Measurements from ENCODE around the gene KCNC3.

The KCNC3 gene

DNA sequence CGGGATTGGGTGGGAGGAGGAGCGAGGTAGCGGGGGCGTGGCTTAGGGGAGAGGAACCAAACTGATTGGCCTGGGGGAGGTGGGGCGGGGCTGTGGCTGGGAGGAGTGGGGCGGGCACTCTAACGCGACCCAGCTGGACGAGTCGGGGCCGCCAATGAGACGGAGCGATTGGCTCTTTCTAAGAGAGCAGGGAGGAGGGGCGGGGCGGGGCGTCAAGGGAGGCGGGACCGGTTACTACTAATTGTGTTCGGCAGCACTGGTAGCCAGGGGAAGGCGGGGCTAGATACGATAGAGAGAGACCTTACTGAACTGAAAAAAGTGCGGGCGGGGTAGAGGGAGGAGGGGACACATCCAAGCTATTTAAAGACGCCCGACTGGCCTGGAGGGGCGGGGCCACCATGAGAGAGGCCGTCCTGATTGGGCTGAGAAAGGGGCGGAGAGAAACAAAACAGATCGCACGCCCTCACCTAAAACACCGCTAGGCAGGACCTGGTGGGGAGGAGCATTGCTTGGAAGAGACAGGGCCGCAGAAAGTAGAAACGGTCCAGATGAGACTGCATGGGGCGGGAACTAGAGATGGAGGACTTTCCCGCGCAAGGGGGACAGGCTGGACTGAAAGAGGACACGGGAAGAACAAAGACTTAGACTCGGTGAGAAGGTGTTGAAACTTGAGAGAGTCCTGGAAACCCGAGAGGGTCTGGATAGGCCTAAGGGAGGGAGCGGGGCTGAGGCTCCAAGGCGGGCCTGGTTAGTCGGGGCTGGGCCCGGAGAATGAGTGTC lies at the start of gene KCNC3:
Gene KCNC3 (minus strand): TSS at position 232 of the 780 bp plus-strand sequence. CDS start 295 bp downstream, outside the sequence.
- peak; percentile 100 for DNase-seq (ENCODE audit: low spot score)

DNA sequence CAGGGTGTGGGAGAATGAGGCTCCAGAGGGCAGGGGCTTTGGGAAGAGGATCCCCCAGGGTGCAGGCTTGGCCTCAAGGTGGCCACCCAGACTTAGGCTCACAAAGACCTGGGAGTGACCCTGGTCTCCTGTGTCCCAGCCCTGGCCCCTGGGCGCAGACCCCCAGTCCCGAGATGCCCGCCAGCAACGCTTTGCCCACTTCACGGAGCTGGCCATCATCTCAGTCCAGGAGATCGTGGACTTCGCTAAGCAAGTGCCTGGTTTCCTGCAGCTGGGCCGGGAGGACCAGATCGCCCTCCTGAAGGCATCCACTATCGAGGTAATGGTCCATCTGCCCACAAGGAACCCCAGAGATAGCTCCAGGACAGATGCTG lies 49.7 kb upstream of the KCNC3 start:
- DNase-seq (ENCODE audit: low spot score): no peak

DNA sequence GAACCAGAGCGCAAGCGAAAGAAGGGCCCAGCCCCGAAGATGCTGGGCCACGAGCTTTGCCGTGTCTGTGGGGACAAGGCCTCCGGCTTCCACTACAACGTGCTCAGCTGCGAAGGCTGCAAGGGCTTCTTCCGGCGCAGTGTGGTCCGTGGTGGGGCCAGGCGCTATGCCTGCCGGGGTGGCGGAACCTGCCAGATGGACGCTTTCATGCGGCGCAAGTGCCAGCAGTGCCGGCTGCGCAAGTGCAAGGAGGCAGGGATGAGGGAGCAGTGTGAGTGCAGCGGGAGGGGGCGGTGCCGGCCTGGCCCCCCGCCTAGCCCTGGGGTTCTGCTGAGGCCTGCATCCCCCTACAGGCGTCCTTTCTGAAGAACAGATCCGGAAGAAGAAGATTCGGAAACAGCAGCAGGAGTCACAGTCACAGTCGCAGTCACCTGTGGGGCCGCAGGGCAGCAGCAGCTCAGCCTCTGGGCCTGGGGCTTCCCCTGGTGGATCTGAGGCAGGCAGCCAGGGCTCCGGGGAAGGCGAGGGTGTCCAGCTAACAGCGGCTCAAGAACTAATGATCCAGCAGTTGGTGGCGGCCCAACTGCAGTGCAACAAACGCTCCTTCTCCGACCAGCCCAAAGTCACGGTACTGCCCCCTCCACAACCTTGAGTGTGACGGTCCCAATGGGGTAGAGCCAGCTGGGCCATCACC lies 49.1 kb upstream of the KCNC3 start:
- no peak for DNase-seq (ENCODE audit: low spot score)

- no peak for DNase-seq (ENCODE audit: low spot score)
Observed at GRCh38 chr19:50377517-50377916, 48.3 kb upstream of the KCNC3 start.

DNA sequence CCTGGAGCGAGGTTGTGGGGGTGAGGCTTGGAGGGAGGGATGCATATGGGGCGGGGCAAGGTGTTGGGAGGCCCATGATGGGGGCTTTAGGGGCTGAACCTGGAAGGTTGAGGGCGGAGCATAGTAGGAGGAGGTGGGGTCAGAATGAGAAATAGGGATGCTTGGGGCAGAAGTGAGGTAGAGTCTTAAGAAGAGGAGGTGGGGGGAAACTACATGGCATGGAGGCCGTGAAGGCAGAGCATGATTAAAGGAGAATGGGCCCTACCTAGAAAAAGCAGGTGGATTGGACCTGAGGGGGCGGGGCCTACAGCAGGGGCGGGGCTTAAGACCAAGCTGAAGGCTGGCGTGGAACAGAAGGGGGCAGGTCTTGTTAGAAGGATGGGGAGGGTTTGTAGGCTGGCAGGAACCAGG lies 47.9 kb upstream of the KCNC3 start:
- DNase-seq (ENCODE audit: low spot score): peak; percentile 25

GRCh38 chr19:50376166-50377050 lies 47.2 kb upstream of the KCNC3 start, which contains the start of gene NR1H2:
Gene NR1H2 (plus strand): TSS chr19:50376457. CDS start chr19:50377606, 1,149 bp downstream.
- DNase-seq (ENCODE audit: low spot score): peak; percentile 98

DNA sequence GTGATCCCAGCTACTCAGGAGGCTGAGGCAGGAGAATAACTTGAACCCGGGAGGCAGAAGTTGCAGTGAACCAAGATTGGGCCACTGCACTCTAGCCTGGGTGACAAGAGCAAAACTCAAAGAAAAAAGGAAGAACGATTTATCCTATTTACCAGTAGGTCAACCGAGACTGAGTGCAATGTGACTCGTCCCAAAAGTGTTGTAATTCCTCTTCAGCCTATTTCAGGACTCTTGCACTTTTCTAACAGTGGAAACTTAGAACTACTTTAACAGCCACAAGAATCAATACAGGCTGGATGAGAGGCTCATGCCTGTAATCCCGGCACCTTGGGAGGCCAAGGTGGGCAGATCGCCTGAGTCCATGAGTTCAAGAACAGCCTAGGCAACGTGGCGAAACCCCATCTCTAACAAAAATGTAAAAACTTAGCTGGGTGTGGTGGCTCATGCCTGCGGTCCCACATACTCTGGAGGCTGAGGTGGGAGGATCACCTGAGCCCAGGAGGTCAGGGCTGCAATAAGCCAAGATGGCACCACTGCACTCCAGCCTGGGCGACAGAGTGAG lies 42.8 kb upstream of the KCNC3 start:
- no peak for DNase-seq (ENCODE audit: low spot score)

DNA sequence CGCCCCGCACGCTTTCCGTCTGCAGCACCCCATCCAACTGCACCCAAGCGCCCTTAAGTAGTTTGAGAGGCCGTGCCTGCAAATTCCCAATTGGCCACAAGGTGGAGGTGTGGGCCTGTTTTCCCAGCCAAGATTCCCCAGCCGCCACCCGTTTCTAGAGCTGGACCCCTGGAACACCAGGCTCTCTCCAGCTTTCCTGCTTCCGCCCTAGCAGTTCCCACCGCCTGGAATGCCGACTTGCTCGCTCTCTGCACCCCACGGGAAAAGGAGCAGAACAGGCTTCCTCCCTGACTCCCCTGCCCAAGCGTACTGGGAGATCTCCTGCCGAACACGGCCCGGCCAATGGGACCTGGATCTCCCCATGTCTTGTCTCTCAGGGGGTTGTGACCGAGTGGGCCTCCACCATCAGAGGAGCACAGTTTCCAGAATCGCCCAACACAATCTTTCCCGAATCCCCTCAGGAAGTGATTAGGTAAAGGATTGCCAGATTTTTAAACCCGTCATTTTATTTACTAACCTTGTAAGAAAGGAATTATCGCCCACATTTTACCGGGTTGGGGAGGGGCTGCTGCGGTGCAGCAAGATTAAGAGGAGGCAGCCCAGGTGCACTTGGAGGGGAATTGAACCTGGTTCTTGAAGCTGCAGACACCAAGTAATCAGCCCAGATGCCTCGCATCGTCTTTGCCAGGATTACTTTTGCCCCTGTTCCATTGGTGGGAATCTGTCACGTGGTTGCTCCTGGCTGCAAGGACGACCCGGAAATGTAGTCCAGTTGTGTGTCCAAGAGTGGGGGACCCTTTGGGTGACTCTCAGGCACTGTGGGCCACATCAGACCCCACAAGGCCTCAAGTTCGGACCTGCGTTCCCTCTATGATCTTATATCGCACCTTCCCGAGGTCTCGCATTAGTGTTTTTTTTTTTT lies 39.7 kb upstream of the KCNC3 start:
- peak; percentile 89 for DNase-seq (ENCODE audit: low spot score)

DNA sequence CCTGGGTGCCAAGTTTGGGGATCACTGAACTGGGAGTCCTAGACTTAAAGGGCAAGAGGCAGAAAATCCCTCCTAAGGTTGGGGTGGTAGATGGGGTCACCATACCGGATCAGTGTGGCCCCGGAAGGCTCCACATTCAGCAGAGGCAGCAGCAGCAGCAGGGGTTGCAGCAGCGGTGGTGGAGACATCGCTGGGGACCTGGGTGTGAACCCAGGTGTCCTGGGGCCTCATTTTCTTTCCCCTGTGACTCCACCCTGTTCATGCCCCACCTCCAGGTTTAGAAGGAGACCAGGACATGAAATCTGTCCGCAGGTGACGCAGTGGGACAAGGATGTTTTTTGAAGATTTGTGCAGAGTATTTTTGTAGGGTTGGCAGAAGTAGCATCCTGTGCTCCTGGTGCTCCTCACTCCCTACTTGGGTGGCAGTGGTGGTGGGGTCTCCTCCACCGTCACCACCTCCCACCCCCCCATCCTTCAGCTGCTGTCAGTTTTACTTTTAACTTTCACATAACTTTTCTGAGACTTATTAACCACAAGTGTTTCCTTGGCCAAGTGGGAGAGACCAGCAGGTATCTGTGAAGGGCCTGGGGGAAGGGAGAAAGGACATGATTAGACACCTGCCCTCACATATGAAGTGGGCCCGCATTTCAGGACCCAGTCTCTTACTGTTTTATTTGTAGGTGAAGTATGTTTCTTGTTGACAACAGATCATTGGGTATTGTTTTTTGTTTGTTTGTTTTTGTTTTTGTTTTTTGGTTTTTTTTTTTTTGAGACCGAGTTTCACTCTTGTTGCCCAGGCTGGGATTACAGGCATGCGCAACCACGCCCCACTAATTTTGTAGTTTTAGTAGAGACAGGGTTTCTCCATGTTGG lies 36.5 kb upstream of the KCNC3 start, which contains the start of gene NAPSA:
Gene NAPSA (minus strand): TSS at position 206 of the 873 bp plus-strand sequence. CDS start 18 bp downstream, at position 188.
- DNase-seq (ENCODE audit: low spot score): no peak

- DNase-seq (ENCODE audit: low spot score): no peak
Observed at GRCh38 chr19:50362656-50363424, 33.7 kb upstream of the KCNC3 start.

DNA sequence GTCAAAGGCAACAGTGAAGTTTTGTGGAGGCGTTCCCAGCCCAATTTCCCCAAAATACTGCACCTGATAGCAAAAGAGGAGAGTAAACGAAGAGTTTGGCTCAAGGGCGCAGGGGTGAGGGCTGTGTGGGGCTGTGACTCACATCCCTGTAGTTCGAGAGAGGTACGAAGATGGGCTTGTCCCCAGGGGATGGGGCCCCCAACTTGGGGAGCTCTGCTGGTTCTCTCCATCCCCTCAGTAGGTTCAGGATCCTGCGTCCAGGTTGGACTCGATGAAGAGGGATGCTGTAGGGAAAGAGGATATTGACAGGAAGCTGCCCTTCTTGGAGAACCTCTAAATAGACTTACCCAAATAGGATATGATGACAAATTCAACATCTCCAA lies 32.8 kb upstream of the KCNC3 start:
- no peak for DNase-seq (ENCODE audit: low spot score)

DNA sequence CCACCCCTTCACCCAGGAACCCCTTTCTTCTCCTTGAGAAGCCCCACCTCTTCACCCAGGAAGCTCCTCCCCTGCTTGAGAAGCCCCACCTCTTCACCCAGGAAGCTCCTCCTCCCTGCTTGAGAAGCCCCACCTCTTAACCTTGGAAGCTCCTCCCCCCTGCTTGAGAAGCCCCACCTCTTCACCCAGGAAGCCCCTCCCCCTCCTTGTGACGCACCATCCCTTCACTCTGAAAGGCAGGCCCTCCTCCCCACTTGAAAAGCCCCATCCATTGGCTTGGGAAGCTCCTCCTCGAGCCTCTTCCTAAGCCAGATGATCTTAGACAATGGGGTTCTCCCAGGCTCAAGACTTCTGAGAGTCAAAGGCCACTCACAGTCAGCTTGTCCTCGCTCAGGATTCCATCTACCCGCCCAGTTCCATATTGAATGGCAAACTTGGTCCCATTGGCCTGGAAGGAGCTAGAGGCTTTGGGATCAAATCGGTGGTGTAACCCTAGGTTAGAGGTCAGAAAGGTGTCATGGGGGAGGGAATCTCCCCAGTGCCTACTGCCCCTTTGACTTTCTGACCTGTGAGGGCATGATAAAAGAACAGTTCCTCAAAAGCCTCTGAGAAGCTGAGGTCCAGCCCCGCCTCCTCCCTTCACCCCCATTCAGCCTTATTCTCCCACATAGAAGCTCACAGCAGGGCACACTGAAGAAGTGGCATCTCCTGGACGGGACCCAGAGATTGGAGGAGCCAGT lies 32.3 kb upstream of the KCNC3 start:
- DNase-seq (ENCODE audit: low spot score): no peak

GRCh38 chr19:50359328-50359818 lies 30.2 kb upstream of the KCNC3 start:
- no peak for DNase-seq (ENCODE audit: low spot score)

- peak; percentile 53 for DNase-seq (ENCODE audit: low spot score)
Observed at GRCh38 chr19:50358483-50359327, 29.5 kb upstream of the KCNC3 start.

GRCh38 chr19:50357178-50358100 lies 28.3 kb upstream of the KCNC3 start:
- DNase-seq (ENCODE audit: low spot score): peak; percentile 86

- no peak for DNase-seq (ENCODE audit: low spot score)
Observed at GRCh38 chr19:50356691-50357177, 27.6 kb upstream of the KCNC3 start.

Measured in cerebellar cortex (tissue), 1 donor.